Lower lobe of right lung (tissue), 2 donors: ENCODE data around the gene SRPK3. TPM values are rescaled to one million over a fixed set of nuclear protein-coding genes. Genes with fewer than 3 reads are reported as not detected.

Source experiments
- ATAC-seq, 2 donors: fragments of 200-7000 bp; cut with Tn5 transposase; one replicate each; pipeline ENCODE4 v1.9.1; 2020 to 2022; ENCODE audit warnings: mild to moderate bottlenecking in 2 of 2, moderate library complexity in 2 of 2
- DNase-seq: peaks from one replicate; pipeline ENCODE4 v3.0.0-alpha.2; 2020
- H3K27ac ChIP-seq: fragments of 200-600 bp; one replicate; pipeline ENCODE4 v1.8.0; 2022
- H3K27me3 ChIP-seq: fragments of 200-600 bp; one replicate; pipeline ENCODE4 v1.8.0; 2022; ENCODE audit warnings: low read depth
- H3K36me3 ChIP-seq: fragments of 200-600 bp; one replicate; pipeline ENCODE4 v1.8.0; 2022; ENCODE audit warnings: mild to moderate bottlenecking
- H3K4me1 ChIP-seq: fragments of 200-600 bp; one replicate; pipeline ENCODE4 v1.8.0; 2022
- H3K4me3 ChIP-seq: fragments of 200-600 bp; one replicate; pipeline ENCODE4 v1.8.0; 2022; ENCODE audit warnings: mild to moderate bottlenecking
- H3K9me3 ChIP-seq: fragments of 200-600 bp; one replicate; pipeline ENCODE4 v1.8.0; 2022
- intact Hi-C: fragments of 100-400 bp; cut with DNase I; formaldehyde crosslinking; loops from one replicate; pipeline ENCODE4 v1.11.0; 2022
- total RNA-seq: library from RNA; stranded (reverse); fragmentation: NEBNext Ultra II Directional; extraction: Animal tissue kit (Norgen Biotek cat#: 25700); gene quantifications from one replicate; pipeline ENCODE4 v1.2.1, GENCODE V29; 2021
- TF ChIP-seq, protein P1 (sequence below): fragments of 200-600 bp; IDR thresholded peaks from one replicate; pipeline ENCODE4 v1.8.0; 2022; ENCODE audit warnings: antibody characterized with exemption, mild to moderate bottlenecking
- donor health status: DM: no; HTN: yes; CAD: no; lungs with severe emphysema.

The SRPK3 gene
- total RNA-seq, 1 donor from 2014 or later = not detected

DNA sequence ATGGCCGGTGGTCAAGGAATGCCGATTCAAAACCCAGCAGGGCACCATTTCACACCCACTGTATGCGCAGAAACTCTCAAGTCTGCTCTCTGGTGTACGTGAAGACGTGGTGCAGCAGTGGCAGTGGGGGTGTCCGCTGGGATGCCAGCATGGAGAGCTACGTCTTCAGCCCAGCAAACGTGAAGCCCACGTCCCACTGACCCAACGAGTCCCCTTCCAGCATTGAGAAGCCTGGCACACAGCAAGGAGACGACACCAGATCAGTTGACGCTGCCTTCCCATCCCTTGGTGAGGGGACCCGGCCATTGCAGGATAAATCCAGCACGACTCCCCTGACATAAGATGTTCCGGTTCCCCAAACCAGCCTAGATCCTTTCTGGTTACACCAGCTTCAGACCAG is 19.0 kb upstream of the SRPK3 start:
- H3K9me3 ChIP-seq = no peaks in the 10 kb centered on the region
- no peak overlapping the region for H3K4me3 ChIP-seq
- no peak for DNase-seq
- H3K4me1 ChIP-seq = no peaks in the 10 kb centered on the region
- no peak for ATAC-seq
- TF ChIP-seq, protein P1, sequence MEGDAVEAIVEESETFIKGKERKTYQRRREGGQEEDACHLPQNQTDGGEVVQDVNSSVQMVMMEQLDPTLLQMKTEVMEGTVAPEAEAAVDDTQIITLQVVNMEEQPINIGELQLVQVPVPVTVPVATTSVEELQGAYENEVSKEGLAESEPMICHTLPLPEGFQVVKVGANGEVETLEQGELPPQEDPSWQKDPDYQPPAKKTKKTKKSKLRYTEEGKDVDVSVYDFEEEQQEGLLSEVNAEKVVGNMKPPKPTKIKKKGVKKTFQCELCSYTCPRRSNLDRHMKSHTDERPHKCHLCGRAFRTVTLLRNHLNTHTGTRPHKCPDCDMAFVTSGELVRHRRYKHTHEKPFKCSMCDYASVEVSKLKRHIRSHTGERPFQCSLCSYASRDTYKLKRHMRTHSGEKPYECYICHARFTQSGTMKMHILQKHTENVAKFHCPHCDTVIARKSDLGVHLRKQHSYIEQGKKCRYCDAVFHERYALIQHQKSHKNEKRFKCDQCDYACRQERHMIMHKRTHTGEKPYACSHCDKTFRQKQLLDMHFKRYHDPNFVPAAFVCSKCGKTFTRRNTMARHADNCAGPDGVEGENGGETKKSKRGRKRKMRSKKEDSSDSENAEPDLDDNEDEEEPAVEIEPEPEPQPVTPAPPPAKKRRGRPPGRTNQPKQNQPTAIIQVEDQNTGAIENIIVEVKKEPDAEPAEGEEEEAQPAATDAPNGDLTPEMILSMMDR = no peak
- no peaks in the 10 kb centered on the region for H3K36me3 ChIP-seq
- H3K27me3 ChIP-seq = no peaks in the 10 kb centered on the region
- intact Hi-C loops = loop anchor here (10.0 kb wide), 1 partner anchor 193 kb away; no protein-coding TSS in a partner anchor
- H3K27ac ChIP-seq = no peak overlapping the region

DNA sequence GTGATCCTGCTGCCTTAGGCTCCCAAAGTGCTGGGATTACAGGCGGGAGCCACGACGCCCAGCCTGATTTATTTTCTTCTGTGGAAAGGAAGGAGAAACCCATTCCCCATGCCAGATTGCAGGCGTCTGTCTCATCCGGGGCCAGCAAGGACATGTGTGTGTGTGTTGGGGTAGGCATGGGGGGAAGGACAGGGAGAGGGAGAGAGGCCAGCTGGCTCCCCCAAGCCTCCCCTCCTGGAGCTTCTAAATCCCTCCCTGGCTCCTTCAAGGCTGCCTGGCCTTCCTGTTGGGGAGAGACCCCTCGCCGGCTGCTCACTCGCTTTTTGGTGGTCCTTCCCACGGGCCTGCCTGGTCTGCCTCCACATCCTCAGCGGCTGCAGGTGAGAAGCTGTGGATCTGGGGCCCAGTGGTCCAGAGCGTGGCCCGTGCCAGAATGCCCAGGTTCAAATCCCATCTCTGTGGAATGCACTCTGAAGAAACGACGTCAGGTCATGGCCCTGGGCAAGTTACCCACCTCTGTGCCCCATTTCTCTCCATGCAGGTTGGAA is 18.1 kb upstream of the SRPK3 start:
- no peaks in the 10 kb centered on the region for H3K4me1 ChIP-seq
- no peaks in the 10 kb centered on the region for H3K9me3 ChIP-seq
- TF ChIP-seq, protein P1 = no peak
- no peak overlapping the region for H3K4me3 ChIP-seq
- no peak overlapping the region for H3K27ac ChIP-seq
- ATAC-seq (no peak), DNase-seq (no peak)
- no peaks in the 10 kb centered on the region for H3K36me3 ChIP-seq
- no peaks in the 10 kb centered on the region for H3K27me3 ChIP-seq
- intact Hi-C loops = loop anchor here (10.0 kb wide), 1 partner anchor 192 kb away; no protein-coding TSS in a partner anchor

DNA sequence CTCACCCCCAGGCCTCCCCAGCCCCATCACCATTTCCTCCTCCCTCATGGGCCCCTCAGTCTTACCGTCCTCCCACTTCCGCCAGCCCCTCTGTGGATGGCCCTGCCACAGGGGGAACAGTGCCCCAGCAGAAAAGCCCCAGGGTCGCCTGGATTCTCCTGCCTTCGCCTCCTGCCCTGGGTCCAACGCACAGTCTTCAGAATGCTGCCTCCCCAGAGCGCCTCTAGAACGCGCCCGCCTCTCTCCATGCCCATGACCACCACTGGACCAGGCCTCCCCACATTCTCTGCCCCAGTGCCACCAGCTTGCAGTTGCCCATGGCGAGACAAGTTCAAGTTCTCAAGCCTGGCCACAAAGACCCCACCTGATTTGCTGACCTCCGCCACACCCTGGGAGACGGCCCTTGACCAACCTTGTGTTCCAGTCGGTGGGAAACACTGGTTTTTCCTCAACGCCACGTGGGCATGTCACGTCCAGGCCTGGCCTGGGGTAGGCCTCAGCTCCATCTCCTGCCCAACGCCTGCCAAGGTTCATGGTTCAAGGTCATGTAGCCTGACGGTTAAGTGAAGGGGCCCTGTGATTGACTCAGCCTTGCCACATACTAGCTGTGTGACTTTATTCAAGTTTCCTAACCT is 17.4 kb upstream of the SRPK3 start:
- Histone ChIP-seq H3K4me3 (no peak overlapping the region), H3K27ac (no peak overlapping the region), H3K36me3 (no peaks in the 10 kb centered on the region), H3K27me3 (no peaks in the 10 kb centered on the region), H3K9me3 (no peaks in the 10 kb centered on the region), H3K4me1 (no peaks in the 10 kb centered on the region)
- intact Hi-C loops = loop anchor here (10.0 kb wide), 1 partner anchor 191 kb away; no protein-coding TSS in a partner anchor
- ATAC-seq (no peak), DNase-seq (no peak)
- TF ChIP-seq, protein P1 = no peak

DNA sequence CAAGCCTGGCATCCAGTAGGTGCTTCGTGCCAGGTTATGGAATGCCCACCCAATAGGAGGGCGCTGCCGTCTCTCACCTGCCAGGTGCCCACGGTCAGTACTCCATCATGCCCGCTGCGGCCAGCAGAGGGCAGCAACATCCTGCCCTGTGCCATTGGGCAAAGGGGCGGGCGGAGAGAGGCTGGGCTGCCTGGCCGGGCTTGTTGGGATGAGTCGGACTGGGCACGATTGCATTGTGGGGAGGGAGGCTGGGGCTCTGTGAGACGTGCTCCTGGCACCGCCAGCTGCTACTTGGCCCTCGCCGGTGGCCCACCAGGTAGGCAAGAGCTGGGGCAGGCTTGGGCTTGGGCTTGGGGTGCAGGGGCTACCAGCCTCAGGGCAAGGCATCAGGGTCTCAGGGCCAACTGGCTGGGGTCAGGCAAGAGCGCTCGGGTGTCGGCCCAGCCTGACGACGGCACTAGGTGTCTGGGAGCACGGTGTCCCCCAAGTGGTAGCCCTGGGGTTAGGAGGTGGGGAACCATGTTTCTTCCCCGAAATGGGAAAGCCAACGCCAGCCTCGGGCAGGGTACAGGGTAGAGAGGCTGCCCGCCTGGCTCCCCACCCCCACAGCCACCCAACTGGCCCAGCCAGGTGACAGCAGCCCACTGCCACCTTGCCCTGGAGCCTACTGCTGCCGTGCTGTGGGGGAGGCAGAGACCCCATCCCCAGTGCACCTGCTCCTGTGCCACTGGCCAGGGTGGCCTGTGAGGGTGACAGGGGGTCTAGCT is 16.7 kb upstream of the SRPK3 start, which contains the start of gene PLXNB3:
Gene PLXNB3, plus strand, starts transcription at position 261 of the 767 bp plus-strand sequence. CDS start 1,287 bp downstream, outside the sequence.
- Histone ChIP-seq H3K4me1 (no peaks in the 10 kb centered on the region), H3K36me3 (no peaks in the 10 kb centered on the region), H3K9me3 (no peaks in the 10 kb centered on the region), H3K27ac (peak within 1 kb of the TSS; percentile 53), H3K4me3 (peak within 1 kb of the TSS; percentile 21), H3K27me3 (no peaks in the 10 kb centered on the region)
- intact Hi-C loops = loop anchor here (10.0 kb wide), 1 partner anchor 191 kb away; no protein-coding TSS in a partner anchor
- DNase-seq = peak; percentile 86
- peak; percentile 92 for ATAC-seq
- TF ChIP-seq, protein P1 = peak; percentile 83

DNA sequence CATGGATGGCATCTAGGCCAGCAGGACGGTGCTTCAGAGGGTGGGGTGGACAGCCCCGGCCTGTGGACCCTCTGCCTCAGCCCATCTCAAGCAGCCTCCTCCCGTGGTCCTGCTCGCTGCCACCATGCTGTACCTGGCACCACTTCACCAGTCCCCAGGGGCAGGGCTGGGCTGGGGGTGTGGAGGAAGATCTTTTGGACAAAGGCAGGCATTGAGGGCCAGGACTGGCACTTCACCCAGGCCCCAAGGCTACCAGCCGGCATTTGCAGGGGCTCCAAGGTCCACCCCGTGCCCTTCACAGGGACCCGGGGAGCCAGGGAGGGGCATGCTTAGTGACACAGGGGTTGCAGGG is 16.1 kb upstream of the SRPK3 start:
- Histone ChIP-seq H3K27me3 (no peaks in the 10 kb centered on the region), H3K4me3 (peak overlapping the region; percentile 21), H3K36me3 (no peaks in the 10 kb centered on the region), H3K9me3 (no peaks in the 10 kb centered on the region), H3K4me1 (no peaks in the 10 kb centered on the region), H3K27ac (peak overlapping the region; percentile 53)
- TF ChIP-seq, protein P1 = no peak
- DNase-seq (peak; percentile 24), ATAC-seq (no peak)
- intact Hi-C loops = loop anchor here (10.0 kb wide), 1 partner anchor 190 kb away; no protein-coding TSS in a partner anchor
